HepG2 (cell line): ENCODE results near the gene EPO. TPM values are rescaled to one million over a fixed set of nuclear protein-coding genes. Genes with fewer than 3 reads are reported as not detected.

Source experiments
- ATF1 ChIP-seq: IDR thresholded peaks from 2 replicates; pipeline ENCODE4 v1.6.1; 2016; ENCODE audit warnings: mild to moderate bottlenecking, control low read depth
- EEA1 ChIP-seq: sonication (generic); formaldehyde crosslinking; IDR thresholded peaks from 2 replicates; pipeline ENCODE4 v1.5.1; 2020; ENCODE audit warnings: mild to moderate bottlenecking, missing genetic modification reagents, borderline replicate concordance
- EP300 ChIP-seq, 3 experiments: sonication (generic) in 1 of 3; formaldehyde crosslinking in 1 of 3; IDR thresholded peaks; 2 replicates each; pipeline versions ENCODE4 v1.5.1 to v1.6.1; 2011 to 2020; ENCODE audit warnings: low read depth in 2 of 3, low read length in 2 of 3, borderline replicate concordance in 1 of 3, improper control_type of control experiment in 1 of 3, mild to moderate bottlenecking in 1 of 3, missing genetic modification reagents in 1 of 3, moderate library complexity in 1 of 3
- GLI4 ChIP-seq: sonication (generic); formaldehyde crosslinking; IDR thresholded peaks from 2 replicates; pipeline ENCODE4 v1.5.1; 2020; ENCODE audit warnings: missing genetic modification reagents, mild to moderate bottlenecking, moderate library complexity, borderline replicate concordance
- GZF1 ChIP-seq: sonication (generic); formaldehyde crosslinking; IDR thresholded peaks from 2 replicates; pipeline ENCODE4 v1.5.1; 2020; ENCODE audit warnings: mild to moderate bottlenecking, missing genetic modification reagents
- MAZ ChIP-seq, 2 experiments: sonication (generic) in 1 of 2; formaldehyde crosslinking in 1 of 2; IDR thresholded peaks; 2 replicates each; pipeline versions ENCODE4 v1.5.0 to v1.6.1; 2012 to 2020; ENCODE audit warnings: low read depth in 2 of 2, mild to moderate bottlenecking in 2 of 2, borderline replicate concordance in 1 of 2, improper control_type of control experiment in 1 of 2, low read length in 1 of 2, missing genetic modification reagents in 1 of 2, moderate library complexity in 1 of 2
- PBX2 ChIP-seq: IDR thresholded peaks from 2 replicates; pipeline ENCODE4 v1.6.1; 2016; ENCODE audit warnings: control low read depth
- PCBP1 ChIP-seq: fragments of 200-400 bp; formaldehyde crosslinking; IDR thresholded peaks from 2 replicates; pipeline ENCODE4 v1.6.1; 2017; ENCODE audit warnings: mild to moderate bottlenecking, low read depth, low read length, borderline replicate concordance
- RXRB ChIP-seq: IDR thresholded peaks from 2 replicates; pipeline ENCODE4 v1.6.1; 2016; ENCODE audit warnings: borderline replicate concordance, missing genetic modification reagents, missing compliant biosample characterization
- SAFB2 ChIP-seq: sonication (generic); formaldehyde crosslinking; IDR thresholded peaks from 2 replicates; pipeline ENCODE4 v1.5.1; 2020; ENCODE audit warnings: missing genetic modification reagents, low read depth, mild to moderate bottlenecking, borderline replicate concordance
- SAP130 ChIP-seq: IDR thresholded peaks from 2 replicates; pipeline ENCODE4 v1.6.1; 2016; ENCODE audit warnings: low read depth
- SATB2 ChIP-seq: sonication (generic); formaldehyde crosslinking; IDR thresholded peaks from 2 replicates; pipeline ENCODE4 v1.5.0; 2020; ENCODE audit warnings: missing genetic modification reagents
- SMYD3 ChIP-seq: sonication (generic); formaldehyde crosslinking; IDR thresholded peaks from 2 replicates; pipeline ENCODE4 v1.8.1; 2023; ENCODE audit warnings: mild to moderate bottlenecking, missing genetic modification reagents
- SPEN ChIP-seq: sonication (generic); formaldehyde crosslinking; IDR thresholded peaks from 2 replicates; pipeline ENCODE4 v1.5.1; 2020; ENCODE audit warnings: low read depth, mild to moderate bottlenecking, missing genetic modification reagents
- THYN1 ChIP-seq: sonication (generic); formaldehyde crosslinking; IDR thresholded peaks from 2 replicates; pipeline ENCODE4 v1.8.1; 2023; ENCODE audit warnings: low read depth, mild to moderate bottlenecking, moderate library complexity, missing genetic modification reagents, borderline replicate concordance
- USF2 ChIP-seq, 2 experiments: sonication (generic) in 1 of 2; formaldehyde crosslinking in 1 of 2; IDR thresholded peaks; 2 replicates each; pipeline versions ENCODE4 v1.5.1 to v1.6.1; 2011 to 2020; ENCODE audit warnings: borderline replicate concordance in 1 of 2, low read depth in 1 of 2, low read length in 1 of 2, mild to moderate bottlenecking in 1 of 2, missing genetic modification reagents in 1 of 2, moderate library complexity in 1 of 2
- ZBTB1 ChIP-seq: sonication (generic); formaldehyde crosslinking; IDR thresholded peaks from 2 replicates; pipeline ENCODE4 v1.4.0; 2020; ENCODE audit warnings: missing genetic modification reagents, borderline replicate concordance
- ZFP82 ChIP-seq: sonication (generic); formaldehyde crosslinking; IDR thresholded peaks from 2 replicates; pipeline ENCODE4 v1.5.1; 2020; ENCODE audit warnings: mild to moderate bottlenecking, missing genetic modification reagents, borderline replicate concordance
- ZNF10 ChIP-seq: sonication (generic); formaldehyde crosslinking; IDR thresholded peaks from 2 replicates; pipeline ENCODE4 v1.4.0; 2020; ENCODE audit warnings: mild to moderate bottlenecking, low read depth, missing genetic modification reagents, borderline replicate concordance
- ZNF207 ChIP-seq: fragments of 450-650 bp; IDR thresholded peaks from 2 replicates; pipeline ENCODE4 v1.6.1; 2016; ENCODE audit warnings: antibody characterized with exemption, borderline replicate concordance
- ZNF224 ChIP-seq: sonication (generic); formaldehyde crosslinking; IDR thresholded peaks from 2 replicates; pipeline ENCODE4 v1.5.0; 2020; ENCODE audit warnings: mild to moderate bottlenecking, missing genetic modification reagents
- ZNF451 ChIP-seq: sonication (generic); formaldehyde crosslinking; IDR thresholded peaks from 2 replicates; pipeline ENCODE4 v1.5.0; 2020; ENCODE audit warnings: mild to moderate bottlenecking, missing genetic modification reagents
- ZNF501 ChIP-seq: sonication (generic); formaldehyde crosslinking; IDR thresholded peaks from 2 replicates; pipeline ENCODE4 v1.5.1; 2020; ENCODE audit warnings: mild to moderate bottlenecking, moderate library complexity, missing genetic modification reagents
- ZNF644 ChIP-seq: IDR thresholded peaks from 2 replicates; pipeline ENCODE4 v1.6.1; 2016; ENCODE audit warnings: low read depth
- ZNF724P ChIP-seq: sonication (generic); formaldehyde crosslinking; IDR thresholded peaks from 2 replicates; pipeline ENCODE4 v1.8.0; 2022; ENCODE audit warnings: missing genetic modification reagents, borderline replicate concordance
- ZSCAN22 ChIP-seq: sonication (generic); formaldehyde crosslinking; IDR thresholded peaks from 2 replicates; pipeline ENCODE4 v1.4.0; 2020; ENCODE audit warnings: mild to moderate bottlenecking, missing genetic modification reagents
- polyA plus RNA-seq, 8 experiments: library from polyadenylated mRNA; depleted of rRNA in 3 of 8; stranded (reverse) in 7 of 8; unstranded in 1 of 8; fragments of >200 nt; fragmentation: Illumina TruSeq in 4 of 8; extraction: Trizol in 4 of 8; gene quantifications; 2 replicates each; pipeline versions ENCODE4 v1.2.1 to v1.2.3, GENCODE V29; 2011 to 2016; ENCODE audit warnings: low read depth in 4 of 8, missing spikeins in 1 of 8, mixed read lengths in 1 of 8; ENCODE audit not compliant: insufficient read depth in 1 of 8
- total RNA-seq, 5 experiments: library from RNA; depleted of rRNA; stranded (reverse); fragments of >200 nt; fragmentation: Illumina TruSeq; extraction: Trizol; gene quantifications; 2 replicates each; pipeline ENCODE4 v1.2.3, GENCODE V29; 2016; ENCODE audit warnings: low read depth in 1 of 5

The EPO gene
- total and polyA plus RNA-seq, 2 of the 13 experiments (the other 11 are each of a cell fraction or from before 2014, with no cell fraction given): 10.3 to 25.7 TPM

- TF ChIP-seq EEA1: no peak
- no peak for TF ChIP-seq ZNF451 (CRISPR knock-in tag)
- TF ChIP-seq PCBP1: no peak
- TF ChIP-seq EP300 (IDR thresholded peaks at IDR 0.05; ENCODE audit: low read depth in 2 of 2, low read length in 2 of 2): no peak
- TF ChIP-seq EP300 (CRISPR knock-in tag; IDR thresholded peaks at IDR 0.05; ENCODE audit: borderline replicate concordance): no peak
- TF ChIP-seq RXRB (CRISPR knock-in tag): no peak
- no peak for TF ChIP-seq GZF1 (CRISPR knock-in tag)
- TF ChIP-seq SMYD3 (CRISPR knock-in tag): no peak
- TF ChIP-seq MAZ (IDR thresholded peaks at IDR 0.05; ENCODE audit: borderline replicate concordance, low read depth, low read length): peak; percentile 26; the same call in 1 of the 2 replicates
- 0 out of 2 replicates have a peak, but pooled peaks have one; percentile 54 for TF ChIP-seq MAZ (CRISPR knock-in tag; IDR thresholded peaks at IDR 0.05; ENCODE audit: low read depth)
- TF ChIP-seq SAP130 (CRISPR knock-in tag): peak; percentile 62
- TF ChIP-seq ZSCAN22 (CRISPR knock-in tag): no peak
- TF ChIP-seq ZBTB1: no peak
- no peak for TF ChIP-seq GLI4 (CRISPR knock-in tag)
- TF ChIP-seq ZNF224 (CRISPR knock-in tag): no peak
- no peak for TF ChIP-seq ZFP82 (CRISPR knock-in tag)
- TF ChIP-seq SPEN: no peak
- TF ChIP-seq SATB2: no peak
- TF ChIP-seq SAFB2 (CRISPR knock-in tag): no peak
- no peak for TF ChIP-seq ZNF207
- no peak for TF ChIP-seq USF2 (IDR thresholded peaks at IDR 0.05; ENCODE audit: low read depth, low read length)
- no peak for TF ChIP-seq USF2 (CRISPR knock-in tag; IDR thresholded peaks at IDR 0.05; ENCODE audit: borderline replicate concordance)
- TF ChIP-seq ZNF644 (CRISPR knock-in tag): no peak
- TF ChIP-seq PBX2 (CRISPR knock-in tag): no peak
- TF ChIP-seq ATF1 (CRISPR knock-in tag): no peak
- no peak for TF ChIP-seq ZNF724P (CRISPR knock-in tag)
- no peak for TF ChIP-seq ZNF10
- TF ChIP-seq ZNF501 (CRISPR knock-in tag): no peak
- TF ChIP-seq THYN1: no peak
Observed at GRCh38 chr7:100691676-100692577, 28.3 kb upstream of the EPO start (continued).
